WTC11 (cell line): ENCODE data around the gene LY6G5B.

ENCODE experiments used
- AFF4 ChIP-seq: sonication (generic); formaldehyde crosslinking; IDR thresholded peaks from 2 replicates; pipeline ENCODE4 v1.8.1; 2023; ENCODE audit warnings: mild to moderate bottlenecking, missing genetic modification reagents, borderline replicate concordance
- ATF1 ChIP-seq: sonication (generic); formaldehyde crosslinking; IDR thresholded peaks from 2 replicates; pipeline ENCODE4 v1.8.1; 2023; ENCODE audit warnings: mild to moderate bottlenecking, moderate library complexity, missing genetic modification reagents
- ATF3 ChIP-seq: sonication (generic); formaldehyde crosslinking; conservative IDR thresholded peaks from 2 replicates; pipeline ENCODE4 v1.8.1; 2022; ENCODE audit warnings: mild to moderate bottlenecking, missing genetic modification reagents
- CBFB ChIP-seq: sonication (generic); formaldehyde crosslinking; IDR thresholded peaks from 2 replicates; pipeline ENCODE4 v1.8.1; 2022; ENCODE audit warnings: mild to moderate bottlenecking, low read depth, missing genetic modification reagents
- CTCF ChIP-seq: fragments of 200-600 bp; IDR thresholded peaks from 2 replicates; pipeline ENCODE4 v1.8.0; 2022; ENCODE audit warnings: antibody characterized with exemption
- HMGA2 ChIP-seq: fragments of 250-450 bp; sonication (Bioruptor Pico); IDR thresholded peaks from 2 replicates; pipeline ENCODE4 v1.4.0; 2021; ENCODE audit warnings: mild to moderate bottlenecking, moderate library complexity
- IRF2 ChIP-seq: sonication (generic); formaldehyde crosslinking; IDR thresholded peaks from 2 replicates; pipeline ENCODE4 v1.8.0; 2022; ENCODE audit warnings: low read depth, missing genetic modification reagents, borderline replicate concordance
- JUN ChIP-seq: sonication (generic); formaldehyde crosslinking; IDR thresholded peaks from 2 replicates; pipeline ENCODE4 v1.8.0; 2023; ENCODE audit warnings: mild to moderate bottlenecking, missing genetic modification reagents
- SMAD3 ChIP-seq: sonication (generic); formaldehyde crosslinking; IDR thresholded peaks from 2 replicates; pipeline ENCODE4 v1.8.0; 2022; ENCODE audit warnings: missing genetic modification reagents, mild to moderate bottlenecking, borderline replicate concordance
- SP1 ChIP-seq: sonication (generic); formaldehyde crosslinking; conservative IDR thresholded peaks from 2 replicates; pipeline ENCODE4 v1.8.1; 2022; ENCODE audit warnings: missing genetic modification reagents
- TP53 ChIP-seq: sonication (generic); formaldehyde crosslinking; IDR thresholded peaks from 2 replicates; pipeline ENCODE4 v1.8.1; 2023; ENCODE audit warnings: mild to moderate bottlenecking, missing genetic modification reagents

- TF ChIP-seq CTCF: no peak
- no peak for TF ChIP-seq TP53 (CRISPR knock-in tag)
- no peak for TF ChIP-seq ATF3
- TF ChIP-seq ATF1: no peak
- no peak for TF ChIP-seq JUN
- no peak for TF ChIP-seq IRF2 (CRISPR knock-in tag)
- TF ChIP-seq SMAD3 (CRISPR knock-in tag): no peak
- TF ChIP-seq AFF4 (CRISPR knock-in tag): no peak
- TF ChIP-seq SP1: no peak
- TF ChIP-seq CBFB (CRISPR knock-in tag): no peak
- no peak for TF ChIP-seq HMGA2
These were observed 35.6 kb upstream of the LY6G5B start for GRCh38 chr6:31634131-31634530.
